HepG2 (cell line): ENCODE data around the gene PLK4.

Experiments
- POLR2AphosphoS5 ChIP-seq: IDR thresholded peaks from 2 replicates; pipeline ENCODE4 v1.6.1; 2012; ENCODE audit warnings: low read depth, low read length
- RAD21 ChIP-seq: fragments of 450-650 bp; formaldehyde crosslinking; IDR thresholded peaks from 2 replicates; pipeline ENCODE4 v1.5.0; 2020; ENCODE audit warnings: mild to moderate bottlenecking
- ZNF660 ChIP-seq: sonication (generic); formaldehyde crosslinking; IDR thresholded peaks from 2 replicates; pipeline ENCODE4 v1.5.1; 2020; ENCODE audit warnings: mild to moderate bottlenecking, low read depth, missing genetic modification reagents, borderline replicate concordance
- ZSCAN21 ChIP-seq: sonication (generic); formaldehyde crosslinking; IDR thresholded peaks from 2 replicates; pipeline ENCODE4 v1.8.0; 2022; ENCODE audit warnings: mild to moderate bottlenecking, missing genetic modification reagents, moderate library complexity, borderline replicate concordance
- ZSCAN29 ChIP-seq: sonication (generic); formaldehyde crosslinking; conservative IDR thresholded peaks from 2 replicates; pipeline ENCODE4 v1.4.0; 2020; ENCODE audit warnings: mild to moderate bottlenecking, missing genetic modification reagents

GRCh38 chr4:127857641-127858040, 23.1 kb upstream of the PLK4 start:
- TF ChIP-seq ZSCAN29 (CRISPR knock-in tag) (no peak), POLR2AphosphoS5 (no peak), RAD21 (no peak), ZSCAN21 (CRISPR knock-in tag) (no peak), ZNF660 (CRISPR knock-in tag) (no peak)
